ENCODE measurements around the gene NFASC. TPM values are rescaled to one million over a fixed set of nuclear protein-coding genes. Genes with fewer than 3 reads are reported as not detected.

NFASC gene
- total RNA-seq, 1 experiment from 2014 or later: 20.1 TPM

DNA sequence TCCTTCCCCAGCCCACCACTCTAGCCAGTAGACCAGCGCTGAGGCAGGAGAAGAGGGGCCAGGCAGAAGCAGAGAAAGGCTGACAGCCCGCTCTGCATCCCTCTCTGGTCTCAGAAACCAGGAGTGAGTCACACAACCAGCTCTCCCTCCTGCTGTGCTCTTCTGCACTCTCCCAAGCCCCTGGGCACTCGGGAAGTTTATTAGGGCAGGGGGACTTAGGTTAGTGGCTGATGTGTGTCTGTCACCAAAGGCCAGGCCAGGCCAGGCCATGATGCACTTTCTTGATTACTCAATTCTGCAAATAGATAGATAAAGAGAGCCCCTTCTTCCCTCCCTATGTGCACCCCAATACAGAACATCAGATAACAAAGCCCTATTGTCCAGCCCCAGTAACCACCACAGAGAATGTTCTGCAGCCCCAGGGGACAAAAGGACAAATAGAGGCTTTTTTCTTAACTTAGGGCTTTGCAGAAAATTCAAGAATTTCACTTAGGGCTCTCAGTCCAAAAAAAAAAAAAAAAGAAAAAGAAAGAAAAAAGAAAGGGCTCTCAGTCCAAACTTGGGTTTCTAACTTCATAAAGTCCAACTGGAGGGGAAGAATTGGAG lies 119.5 kb downstream of the NFASC start:
- Mint-ChIP-seq H3K4me3 (no peak overlapping the region), H3K4me1 (peaks cover 35% of the 10 kb centered on the region), H3K27ac (no peak overlapping the region), H3K36me3 (peaks cover 5% of the 10 kb centered on the region; the same call in 1 of the 2 replicates), H3K27me3 (ENCODE audit: low read depth) (peaks cover 20% of the 10 kb centered on the region), H3K9me3 (no peaks in the 10 kb centered on the region)
- ATAC-seq (no peak), DNase-seq (ENCODE audit: low spot score) (no peak)
- TF ChIP-seq CREM (CRISPR knock-in tag; IDR thresholded peaks at IDR 0.05): no peak
- POLR2A ChIA-PET: no interaction called here
- CTCF ChIA-PET: interaction anchor here (0.6 to 18.7 kb wide), 30 partner anchors 9 to 283 kb away, joined by 3 to 648 read pairs (median 10); partner anchors contain the start of genes RBBP5 and TMEM81

- H3K27ac Mint-ChIP-seq: no peak overlapping the region
- no peaks in the 10 kb centered on the region for H3K9me3 Mint-ChIP-seq
- no peak overlapping the region for H3K4me3 Mint-ChIP-seq
- POLR2A ChIA-PET: interaction anchor here (1.0 kb wide), 1 partner anchor 71 kb away, joined by 4 read pairs; no protein-coding TSS in a partner anchor
- peaks cover 5% of the 10 kb centered on the region; the same call in 1 of the 2 replicates for H3K36me3 Mint-ChIP-seq
- ATAC-seq (no peak), DNase-seq (ENCODE audit: low spot score) (no peak)
- peaks cover 35% of the 10 kb centered on the region for H3K4me1 Mint-ChIP-seq
- CTCF ChIA-PET: interaction anchor here (0.9 to 18.7 kb wide), 20 partner anchors 11 to 334 kb away, joined by 3 to 648 read pairs (median 6); partner anchors contain the start of gene RBBP5
- peak; percentile 88; the same call in 1 of the 2 replicates for TF ChIP-seq CBFB (CRISPR knock-in tag; IDR thresholded peaks at IDR 0.05; ENCODE audit: low read depth)
- TF ChIP-seq FOXP1 (CRISPR knock-in tag; IDR thresholded peaks at IDR 0.05; ENCODE audit: borderline replicate concordance): 0 out of 2 replicates have a peak, but pooled peaks have one; percentile 34
- TF ChIP-seq USF2 (CRISPR knock-in tag; IDR thresholded peaks at IDR 0.05): no peak
- TF ChIP-seq ZNF121 (CRISPR knock-in tag; IDR thresholded peaks at IDR 0.05): peak; percentile 60; the same call in 1 of the 2 replicates
- peaks cover 20% of the 10 kb centered on the region for H3K27me3 Mint-ChIP-seq (ENCODE audit: low read depth)
Observed at GRCh38 chr1:204990721-204991341, 120.2 kb downstream of the NFASC start.

GRCh38 chr1:204991342-204991844 lies 120.7 kb downstream of the NFASC start:
- H3K4me3 Mint-ChIP-seq: no peak overlapping the region
- ChIA-PET CTCF (interaction anchor here (0.6 to 18.7 kb wide), 14 partner anchors 11 to 333 kb away, joined by 3 to 648 read pairs (median 4); no protein-coding TSS in a partner anchor), POLR2A (interaction anchor here (1.0 kb wide), 1 partner anchor 70 kb away, joined by 4 read pairs; no protein-coding TSS in a partner anchor)
- H3K27ac Mint-ChIP-seq: no peak overlapping the region
- H3K36me3 Mint-ChIP-seq: peaks cover 5% of the 10 kb centered on the region; the same call in 1 of the 2 replicates
- H3K27me3 Mint-ChIP-seq (ENCODE audit: low read depth): peaks cover 20% of the 10 kb centered on the region
- TF ChIP-seq ETV6 (CRISPR knock-in tag; IDR thresholded peaks at IDR 0.05) (peak; percentile 36; the same call in 1 of the 2 replicates), GTF2I (CRISPR knock-in tag; conservative IDR thresholded peaks at IDR 0.05) (no peak), TP53 (CRISPR knock-in tag; IDR thresholded peaks at IDR 0.05) (0 out of 2 replicates have a peak, but pooled peaks have one; percentile 58), ATF1 (CRISPR knock-in tag; IDR thresholded peaks at IDR 0.05) (no peak), USF2 (CRISPR knock-in tag; IDR thresholded peaks at IDR 0.05) (peak; percentile 35; the same call in 1 of the 2 replicates), ZNF263 (CRISPR knock-in tag; IDR thresholded peaks at IDR 0.05; ENCODE audit: low read depth) (no peak), ZNF423 (CRISPR knock-in tag; IDR thresholded peaks at IDR 0.05) (peak; percentile 73), ZBTB21 (CRISPR knock-in tag; IDR thresholded peaks at IDR 0.05; ENCODE audit: borderline replicate concordance) (0 out of 2 replicates have a peak, but pooled peaks have one; percentile 34), CBFB (CRISPR knock-in tag; IDR thresholded peaks at IDR 0.05; ENCODE audit: low read depth) (0 out of 2 replicates have a peak, but pooled peaks have one; percentile 14), ZNF396 (CRISPR knock-in tag; IDR thresholded peaks at IDR 0.05; ENCODE audit: borderline replicate concordance) (no peak), FOXK1 (CRISPR knock-in tag; IDR thresholded peaks at IDR 0.05) (0 out of 2 replicates have a peak, but pooled peaks have one; percentile 27), ZNF219 (CRISPR knock-in tag; IDR thresholded peaks at IDR 0.05; ENCODE audit: borderline replicate concordance) (no peak), TEAD1 (CRISPR knock-in tag; IDR thresholded peaks at IDR 0.05) (peak; percentile 73; the same call in 1 of the 2 replicates), TEAD4 (CRISPR knock-in tag; IDR thresholded peaks at IDR 0.05) (no peak)
- ATAC-seq (peak; percentile 73), DNase-seq (ENCODE audit: low spot score) (peak; percentile 73)
- H3K9me3 Mint-ChIP-seq: no peaks in the 10 kb centered on the region
- H3K4me1 Mint-ChIP-seq: peaks cover 35% of the 10 kb centered on the region

Data from WTC11 (cell line).